HG03439 (cell line): ENCODE data around the gene TPD52L1.
A peak's percentile ranks its signal among the peaks of the same experiment; 100 is the strongest.
"Not testable (repeated sequence)": the region's sequence is repeated elsewhere in the genome, so short reads cannot be mapped to it uniquely, and the experiment has no call there.

Source experiments
- ATAC-seq: cut with Tn5 transposase; IDR thresholded peaks from one replicate; pipeline ENCODE4 v1.9.1; 2021; ENCODE audit warnings: mild to moderate bottlenecking, moderate library complexity; ENCODE audit not compliant: unreplicated experiment

TPD52L1 gene

DNA sequence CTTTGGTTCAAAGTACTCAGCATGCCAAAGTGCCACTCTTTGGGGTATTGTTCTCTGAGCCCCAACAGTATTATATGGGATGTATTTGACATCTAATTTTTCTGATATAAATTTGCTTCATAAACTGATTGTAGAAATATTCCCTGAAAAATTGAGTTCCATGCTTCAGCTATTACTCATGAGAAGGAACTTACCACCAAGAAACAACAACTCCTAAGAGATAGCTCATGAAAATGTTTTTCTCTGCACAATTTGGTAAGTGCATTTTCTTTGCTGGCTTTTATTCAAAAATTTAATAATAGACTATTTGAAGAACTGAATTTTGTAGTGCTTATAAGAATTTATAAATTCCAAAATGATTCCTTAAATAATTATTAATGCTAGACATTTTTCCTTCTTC, 12.8 kb upstream of the TPD52L1 start:
- ATAC-seq = no peak

DNA sequence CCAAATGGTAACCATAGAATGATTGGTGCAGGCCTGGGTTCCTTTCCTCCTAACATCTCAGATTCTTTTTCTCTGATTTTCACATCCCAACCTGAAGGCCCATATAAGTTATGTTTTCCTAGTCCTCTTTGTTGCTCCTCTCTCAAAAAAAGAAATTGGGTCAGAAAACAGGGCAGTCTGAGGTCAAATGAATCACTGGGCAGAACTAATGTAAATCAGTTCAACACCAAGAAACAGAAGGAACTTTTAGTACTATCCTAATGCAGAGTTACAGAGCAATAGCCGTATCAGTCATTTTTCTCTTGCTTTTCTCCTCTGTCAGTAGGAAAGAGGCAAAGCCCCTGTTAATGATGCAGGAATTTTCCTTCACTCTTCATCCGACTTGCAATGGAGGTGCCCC, 11.0 kb upstream of the TPD52L1 start:
- no peak for ATAC-seq

- no peak for ATAC-seq
Observed at GRCh38 chr6:125144822-125145221, 8.8 kb upstream of the TPD52L1 start.

DNA sequence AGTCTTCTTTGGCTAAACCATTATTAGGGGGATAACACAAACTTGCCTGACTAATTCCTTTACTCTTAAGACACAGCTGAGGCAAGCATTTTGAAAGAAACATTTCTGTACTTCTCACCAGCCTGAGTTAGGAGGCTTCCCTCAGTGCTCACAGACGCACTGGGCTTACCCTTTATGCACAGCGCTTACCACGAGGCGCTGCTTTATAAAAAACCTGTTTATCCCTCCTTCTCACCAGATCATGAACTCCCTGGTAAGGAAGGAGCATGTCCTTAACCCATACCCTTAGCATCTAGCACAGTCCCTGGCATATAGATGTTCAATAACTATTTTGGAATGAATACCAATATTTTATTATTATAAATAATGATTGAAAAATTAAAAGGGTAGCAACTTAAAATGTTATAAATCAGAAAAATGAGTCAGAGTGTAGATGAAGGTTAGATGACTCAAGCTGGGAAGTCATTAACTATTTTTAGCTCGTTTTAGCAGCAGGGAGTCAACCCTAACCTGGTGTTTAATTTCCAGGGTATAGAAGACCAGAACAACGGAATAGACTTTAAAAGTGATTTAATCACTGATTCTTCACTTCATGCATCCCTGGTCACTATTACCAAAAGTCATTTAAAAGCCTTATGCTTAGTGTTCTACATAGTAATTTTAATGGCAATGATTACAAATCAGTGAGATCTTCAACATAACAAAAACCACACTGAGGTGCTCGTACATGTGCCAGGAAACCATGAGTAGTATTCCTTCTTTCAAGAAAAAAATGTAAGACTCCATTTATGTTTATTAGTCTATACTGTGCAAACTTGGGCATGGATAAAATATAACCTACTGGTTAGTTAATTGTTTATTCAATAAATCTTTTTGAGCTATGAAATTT, 4.1 kb upstream of the TPD52L1 start:
- no peak for ATAC-seq

GRCh38 chr6:125151700-125152099, 1.9 kb upstream of the TPD52L1 start:
- ATAC-seq = no peak

DNA sequence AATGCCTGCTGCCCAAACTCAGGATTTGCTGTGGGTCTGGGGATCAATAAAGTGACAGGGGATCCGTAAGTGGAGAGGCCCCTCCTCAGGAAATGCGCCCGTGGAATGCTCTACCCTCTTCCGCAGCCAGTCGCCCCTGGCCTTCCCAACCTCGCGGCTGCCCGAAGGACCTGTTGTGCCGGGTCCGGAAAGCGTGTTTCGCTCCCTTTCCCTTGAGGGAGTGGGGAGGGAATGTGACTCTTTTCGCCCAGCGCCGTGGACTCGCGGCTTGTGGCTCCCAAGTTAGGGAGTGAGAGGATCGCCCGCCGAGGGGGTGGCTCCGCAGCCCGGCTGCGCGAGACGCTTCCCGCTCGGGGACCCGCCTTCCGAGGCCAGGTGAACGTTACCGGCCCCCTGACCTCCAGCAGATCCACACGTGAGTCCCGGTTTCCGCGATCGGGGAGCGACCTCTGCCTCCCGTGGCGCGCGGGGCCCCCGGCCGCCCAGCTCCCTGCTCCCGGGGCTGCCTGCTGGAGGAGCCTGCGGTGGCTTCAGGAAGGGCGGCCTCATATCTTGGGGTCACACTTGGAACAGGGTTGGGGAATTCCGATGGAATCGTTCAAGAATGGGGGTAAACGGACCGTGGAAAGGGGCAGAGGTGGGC, 666 bp downstream of the TPD52L1 start:
- peak; percentile 21 for ATAC-seq

DNA sequence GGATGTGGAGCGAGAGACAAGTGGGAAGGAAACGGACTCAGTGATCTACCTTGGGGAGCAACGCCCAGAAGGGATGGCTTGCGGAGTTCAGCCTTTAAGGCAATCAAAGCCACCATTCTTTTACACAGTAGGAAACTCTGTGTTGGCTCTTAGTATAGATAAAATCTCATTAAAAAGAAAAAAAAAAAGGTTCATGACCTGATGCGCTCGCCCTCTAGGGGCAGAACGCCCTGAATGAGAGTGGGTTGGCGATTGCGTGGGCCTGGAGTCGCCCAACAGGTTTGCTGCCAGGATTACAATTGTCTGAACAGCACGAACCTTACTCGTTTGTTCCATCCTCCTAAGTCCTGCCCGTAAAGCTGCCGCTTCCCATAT, 1.2 kb downstream of the TPD52L1 start:
- ATAC-seq = no peak

DNA sequence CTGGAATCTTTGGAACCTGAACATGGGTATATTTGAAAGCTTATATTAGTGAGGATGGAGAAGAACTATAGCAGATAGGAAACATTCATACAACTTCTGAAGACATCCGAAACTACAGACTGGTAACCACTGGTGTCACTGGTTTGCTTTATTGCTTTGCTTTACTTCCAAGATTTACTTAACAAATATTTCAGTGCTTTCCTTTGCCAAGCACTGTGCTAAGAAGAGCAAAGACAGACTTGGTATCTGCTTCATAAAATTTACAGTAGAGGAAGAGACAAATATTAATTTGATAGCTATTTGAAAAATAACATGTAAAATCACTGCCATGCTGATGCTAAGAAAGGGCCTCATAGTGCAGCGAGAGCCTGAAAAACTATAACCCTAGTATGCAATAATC, 1.8 kb downstream of the TPD52L1 start:
- ATAC-seq = no peak

GRCh38 chr6:125156496-125156895, 2.9 kb downstream of the TPD52L1 start:
- no peak for ATAC-seq

DNA sequence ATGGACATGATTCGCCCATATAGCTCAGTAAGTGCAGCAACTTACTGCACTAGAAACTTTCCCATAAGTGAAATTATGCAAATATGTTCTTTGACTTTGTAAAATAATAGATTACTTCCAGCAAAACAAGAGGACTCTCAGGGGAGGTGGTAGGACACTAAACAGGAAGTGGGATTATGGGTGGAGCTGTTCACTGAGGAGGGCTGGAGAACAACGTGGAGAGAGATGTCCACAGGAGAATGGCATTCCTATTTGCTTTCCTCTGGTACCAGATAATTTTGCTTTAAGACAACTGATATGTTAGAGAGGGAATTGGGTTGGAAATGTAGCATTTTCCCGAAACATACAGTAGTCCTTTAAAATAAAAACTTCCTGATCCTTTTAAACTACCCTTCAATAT, 3.7 kb downstream of the TPD52L1 start:
- no peak for ATAC-seq

- ATAC-seq = no peak
Observed at GRCh38 chr6:125157725-125158124, 4.2 kb downstream of the TPD52L1 start.

DNA sequence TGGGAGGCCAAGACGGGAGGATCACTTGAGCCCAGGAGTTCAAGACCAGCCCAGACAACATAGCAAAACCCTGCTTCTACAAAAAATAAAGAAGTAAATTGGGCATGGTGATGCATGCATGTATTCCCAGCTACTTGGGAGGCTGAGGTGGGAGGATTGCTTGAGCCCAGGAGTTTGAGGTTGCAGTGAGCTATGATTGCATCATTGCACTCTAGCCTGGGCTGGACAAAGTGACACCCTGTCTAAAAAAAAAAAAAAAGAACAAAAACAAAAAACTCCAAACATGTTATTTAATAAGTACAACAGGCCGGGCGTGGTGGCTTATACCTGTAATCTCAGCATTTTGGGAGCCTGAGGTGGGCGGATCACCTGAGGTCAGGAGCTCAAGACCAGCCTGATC, 9.8 kb downstream of the TPD52L1 start:
- ATAC-seq = not testable (repeated sequence)

DNA sequence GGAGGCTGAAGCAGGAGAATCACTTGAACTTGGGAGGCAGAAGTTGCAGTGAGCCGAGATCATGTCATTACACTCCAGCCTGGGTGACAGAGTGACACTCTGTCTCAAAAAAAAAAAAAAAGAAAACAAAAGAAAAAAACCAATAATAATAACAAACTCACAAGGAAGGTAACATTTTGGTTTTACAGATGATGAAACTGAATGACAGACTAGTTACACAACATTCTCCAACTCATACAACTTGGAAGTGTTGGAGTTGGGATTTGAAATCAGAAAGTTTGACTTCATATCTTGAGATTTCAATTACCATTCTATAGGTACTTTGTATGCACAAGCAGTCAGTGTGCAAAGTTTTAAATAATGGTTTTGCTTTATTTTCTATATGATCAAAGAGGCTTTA, 10.2 kb downstream of the TPD52L1 start:
- ATAC-seq = no peak

DNA sequence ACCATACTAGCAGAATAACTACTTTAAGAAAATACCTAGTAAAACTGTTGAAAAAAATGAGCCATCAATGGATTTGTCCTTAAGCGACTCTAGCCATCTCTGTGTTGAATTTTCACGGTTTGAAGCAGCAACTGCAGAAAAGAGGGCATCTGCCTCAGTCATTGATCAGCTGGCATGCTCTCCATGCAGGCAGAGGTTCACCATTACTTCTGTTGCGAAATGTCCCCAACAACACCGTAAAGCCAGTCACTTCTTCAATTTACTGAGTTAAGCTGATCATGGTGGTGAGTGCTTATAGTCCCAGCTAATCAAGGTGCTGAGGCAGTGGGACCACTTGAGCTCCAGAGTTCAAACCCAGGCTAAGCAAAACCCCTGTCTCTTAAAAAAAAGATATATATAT, 11.1 kb downstream of the TPD52L1 start:
- no peak for ATAC-seq

DNA sequence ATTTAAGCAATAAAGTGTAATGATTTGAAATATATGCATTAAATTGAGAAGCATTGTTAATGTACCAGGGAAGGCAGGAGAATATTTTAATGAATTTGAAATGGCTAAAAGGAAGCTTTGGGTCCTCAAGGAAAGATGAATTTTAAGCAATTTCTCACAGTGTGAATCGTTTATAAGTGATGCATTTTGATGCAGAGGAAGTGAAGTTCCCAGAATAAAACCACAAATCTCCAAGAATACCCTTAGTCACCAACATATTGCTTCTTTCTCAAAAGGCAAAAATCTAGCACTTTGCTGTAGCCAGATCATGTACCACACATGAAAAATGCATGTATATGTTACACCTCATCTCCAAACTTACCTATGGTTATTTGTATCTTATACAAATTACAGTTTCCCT, 11.7 kb downstream of the TPD52L1 start:
- no peak for ATAC-seq

DNA sequence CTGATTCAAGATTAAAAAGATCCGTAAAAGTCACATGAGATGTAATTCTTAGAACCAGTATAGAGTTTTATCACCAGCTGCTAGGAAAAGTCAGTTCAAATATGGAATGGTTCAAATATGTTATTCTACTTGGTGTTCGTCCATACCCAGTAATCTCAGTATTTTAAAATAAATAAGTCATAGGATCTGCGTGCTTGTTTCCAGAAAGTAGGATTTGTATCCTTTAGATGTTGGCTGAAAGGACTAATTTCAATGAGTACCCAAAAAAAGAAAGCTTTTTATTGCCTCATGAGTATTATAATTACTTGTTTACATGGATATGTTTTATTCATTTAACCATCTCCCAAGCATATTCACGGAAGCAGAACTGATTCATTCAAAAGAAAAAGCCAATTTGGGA, 12.2 kb downstream of the TPD52L1 start:
- ATAC-seq = no peak

DNA sequence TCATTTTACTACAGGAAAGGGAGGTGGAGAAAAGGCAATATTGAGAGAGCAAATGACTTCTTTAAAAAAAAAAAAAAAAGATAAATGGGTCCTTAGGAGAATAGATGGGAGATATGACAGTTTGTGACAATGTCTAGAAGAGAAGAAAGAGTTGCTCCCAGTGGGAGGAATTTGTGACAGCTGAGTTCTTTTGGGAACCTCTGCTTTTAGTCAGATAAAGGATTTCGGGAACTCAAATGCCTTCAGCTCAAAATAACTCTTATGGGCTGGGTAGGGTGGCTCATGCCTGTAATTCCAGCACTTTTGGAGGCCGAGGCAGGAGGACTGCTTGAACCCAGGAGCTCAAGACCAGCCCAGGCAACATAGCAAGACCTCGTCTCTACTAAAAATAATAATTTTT, 13.1 kb downstream of the TPD52L1 start:
- no peak for ATAC-seq

GRCh38 chr6:125167579-125167978, 14.0 kb downstream of the TPD52L1 start:
- ATAC-seq = no peak

- ATAC-seq = no peak
Observed at GRCh38 chr6:125169058-125169457, 15.5 kb downstream of the TPD52L1 start.

DNA sequence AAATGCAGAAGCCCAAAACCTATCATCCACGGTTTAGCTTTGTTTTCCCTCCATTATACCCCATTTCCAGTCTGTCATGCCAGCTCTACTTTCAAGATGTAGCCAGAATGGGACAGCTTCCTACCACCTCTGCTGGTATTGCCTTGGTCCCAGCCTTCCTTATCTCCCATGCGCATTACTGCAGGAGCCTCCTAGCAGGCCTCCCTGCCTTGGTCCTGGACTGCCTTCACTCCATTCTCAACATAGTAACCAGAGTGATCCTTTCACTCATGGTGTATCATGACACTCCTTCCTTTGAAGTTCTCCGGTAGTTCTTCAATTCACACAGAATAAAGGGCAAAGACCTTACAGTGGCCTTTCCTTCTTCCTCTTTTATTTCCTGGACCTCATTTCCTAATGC, 15.9 kb downstream of the TPD52L1 start:
- no peak for ATAC-seq

GRCh38 chr6:125170376-125170775, 16.8 kb downstream of the TPD52L1 start:
- no peak for ATAC-seq

GRCh38 chr6:125173341-125174095, 19.9 kb downstream of the TPD52L1 start:
- no peak for ATAC-seq
